Measurements from ENCODE around the gene DPH2.

Gene DPH2

GRCh38 chr1:43990271-43991199 is 20.7 kb downstream of the DPH2 start:
- Histone ChIP-seq H3K9ac (ENCODE audit: low read depth in 1 of 2, low read length in 2 of 2) (peak overlapping the region; percentile 64 to 65), H3K27me3 (ENCODE audit: control insufficient read depth in 1 of 2, insufficient read depth in 2 of 2, low read length in 2 of 2) (no peaks in the 10 kb centered on the region), H3K4me1 (ENCODE audit: control insufficient read depth in 1 of 2, insufficient read depth in 2 of 2, low read length in 2 of 2) (peaks cover 15 to 22% of the 10 kb centered on the region in 2 donors), H3K27ac (ENCODE audit: low read depth, low read length) (peak overlapping the region; percentile 66), H3K9me3 (ENCODE audit: control insufficient read depth in 1 of 2, low read length in 2 of 2) (no peaks in the 10 kb centered on the region), H3K36me3 (ENCODE audit: control insufficient read depth in 1 of 2, insufficient read depth in 2 of 2, low read length in 2 of 2) (no peaks in the 10 kb centered on the region), H3K4me3 (ENCODE audit: low read depth in 1 of 2, low read length in 2 of 2) (peak overlapping the region; percentile 77 to 80)

- no peaks in the 10 kb centered on the region for H3K27me3 ChIP-seq (ENCODE audit: control insufficient read depth in 1 of 2, insufficient read depth in 2 of 2, low read length in 2 of 2)
- H3K9me3 ChIP-seq (ENCODE audit: control insufficient read depth in 1 of 2, low read length in 2 of 2), result no peaks in the 10 kb centered on the region
- H3K9ac ChIP-seq (ENCODE audit: low read depth in 1 of 2, low read length in 2 of 2), result peak overlapping the region; percentile 64 to 65
Observed at GRCh38 chr1:43991200-43991475, 21.3 kb downstream of the DPH2 start.

GRCh38 chr1:43991476-43992231 is 21.8 kb downstream of the DPH2 start, which contains the start of gene CCDC24:
CCDC24 (plus strand) TSS chr1:43991599; CDS start chr1:43991879, 280 bp downstream.
- Histone ChIP-seq H3K9me3 (ENCODE audit: control insufficient read depth in 1 of 2, low read length in 2 of 2) (no peaks in the 10 kb centered on the region), H3K4me1 (ENCODE audit: control insufficient read depth in 1 of 2, insufficient read depth in 2 of 2, low read length in 2 of 2) (peaks cover 15 to 19% of the 10 kb centered on the region in 2 donors), H3K4me3 (ENCODE audit: low read depth in 1 of 2, low read length in 2 of 2) (peak within 1 kb of the TSS; percentile 77 to 80), H3K27me3 (ENCODE audit: control insufficient read depth in 1 of 2, insufficient read depth in 2 of 2, low read length in 2 of 2) (no peaks in the 10 kb centered on the region), H3K9ac (ENCODE audit: low read depth in 1 of 2, low read length in 2 of 2) (peak within 1 kb of the TSS; percentile 64 to 65), H3K27ac (ENCODE audit: low read depth, low read length) (peak within 1 kb of the TSS; percentile 66), H3K36me3 (ENCODE audit: control insufficient read depth in 1 of 2, insufficient read depth in 2 of 2, low read length in 2 of 2) (no peaks in the 10 kb centered on the region)

More at GRCh38 chr1:43991200-43991475, 21.3 kb downstream of the DPH2 start:
- Histone ChIP-seq H3K4me3 (ENCODE audit: low read depth in 1 of 2, low read length in 2 of 2) (peak overlapping the region; percentile 77 to 80), H3K27ac (ENCODE audit: low read depth, low read length) (peak overlapping the region; percentile 66), H3K4me1 (ENCODE audit: control insufficient read depth in 1 of 2, insufficient read depth in 2 of 2, low read length in 2 of 2) (peaks cover 15 to 22% of the 10 kb centered on the region in 2 donors), H3K36me3 (ENCODE audit: control insufficient read depth in 1 of 2, insufficient read depth in 2 of 2, low read length in 2 of 2) (no peaks in the 10 kb centered on the region)

GRCh38 chr1:43992232-43992995 is 22.6 kb downstream of the DPH2 start:
- H3K36me3 ChIP-seq (ENCODE audit: control insufficient read depth in 1 of 2, insufficient read depth in 2 of 2, low read length in 2 of 2), result no peaks in the 10 kb centered on the region
- H3K27ac ChIP-seq (ENCODE audit: low read depth, low read length), result no peak overlapping the region

GRCh38 chr1:43993206-43993914 is 23.6 kb downstream of the DPH2 start:
- no peak overlapping the region for H3K27ac ChIP-seq (ENCODE audit: low read depth, low read length)
- no peaks in the 10 kb centered on the region for H3K36me3 ChIP-seq (ENCODE audit: control insufficient read depth in 1 of 2, insufficient read depth in 2 of 2, low read length in 2 of 2)
- H3K9ac ChIP-seq (ENCODE audit: low read depth in 1 of 2, low read length in 2 of 2), result no peak overlapping the region
- no peaks in the 10 kb centered on the region for H3K9me3 ChIP-seq (ENCODE audit: control insufficient read depth in 1 of 2, low read length in 2 of 2)
- no peak overlapping the region for H3K4me3 ChIP-seq (ENCODE audit: low read depth in 1 of 2, low read length in 2 of 2)
- H3K27me3 ChIP-seq (ENCODE audit: control insufficient read depth in 1 of 2, insufficient read depth in 2 of 2, low read length in 2 of 2), result no peaks in the 10 kb centered on the region
- H3K4me1 ChIP-seq (ENCODE audit: control insufficient read depth in 1 of 2, insufficient read depth in 2 of 2, low read length in 2 of 2), result peaks cover 15 to 22% of the 10 kb centered on the region in 2 donors

More at GRCh38 chr1:43992232-43992995, 22.6 kb downstream of the DPH2 start:
- peak overlapping the region; percentile 77 to 80 for H3K4me3 ChIP-seq (ENCODE audit: low read depth in 1 of 2, low read length in 2 of 2)
- H3K27me3 ChIP-seq (ENCODE audit: control insufficient read depth in 1 of 2, insufficient read depth in 2 of 2, low read length in 2 of 2), result no peaks in the 10 kb centered on the region
- no peaks in the 10 kb centered on the region for H3K9me3 ChIP-seq (ENCODE audit: control insufficient read depth in 1 of 2, low read length in 2 of 2)
- H3K4me1 ChIP-seq (ENCODE audit: control insufficient read depth in 1 of 2, insufficient read depth in 2 of 2, low read length in 2 of 2), result peaks cover 12 to 18% of the 10 kb centered on the region in 2 donors
- peak overlapping the region; percentile 6 to 65 for H3K9ac ChIP-seq (ENCODE audit: low read depth in 1 of 2, low read length in 2 of 2)

GRCh38 chr1:43994071-43994470 is 24.3 kb downstream of the DPH2 start:
- Histone ChIP-seq H3K27me3 (ENCODE audit: control insufficient read depth in 1 of 2, insufficient read depth in 2 of 2, low read length in 2 of 2) (no peaks in the 10 kb centered on the region), H3K9me3 (ENCODE audit: control insufficient read depth in 1 of 2, low read length in 2 of 2) (no peaks in the 10 kb centered on the region), H3K9ac (ENCODE audit: low read depth in 1 of 2, low read length in 2 of 2) (no peak overlapping the region), H3K4me3 (ENCODE audit: low read depth in 1 of 2, low read length in 2 of 2) (no peak overlapping the region), H3K4me1 (ENCODE audit: control insufficient read depth in 1 of 2, insufficient read depth in 2 of 2, low read length in 2 of 2) (peaks cover 15 to 22% of the 10 kb centered on the region in 2 donors), H3K36me3 (ENCODE audit: control insufficient read depth in 1 of 2, insufficient read depth in 2 of 2, low read length in 2 of 2) (no peaks in the 10 kb centered on the region), H3K27ac (ENCODE audit: low read depth, low read length) (no peak overlapping the region)

- H3K4me3 ChIP-seq (ENCODE audit: low read depth in 1 of 2, low read length in 2 of 2), result no peak overlapping the region
- H3K9ac ChIP-seq (ENCODE audit: low read depth in 1 of 2, low read length in 2 of 2), result no peak overlapping the region
- H3K4me1 ChIP-seq (ENCODE audit: control insufficient read depth in 1 of 2, insufficient read depth in 2 of 2, low read length in 2 of 2), result peaks cover 15 to 22% of the 10 kb centered on the region in 2 donors
- H3K27ac ChIP-seq (ENCODE audit: low read depth, low read length), result no peak overlapping the region
- no peaks in the 10 kb centered on the region for H3K36me3 ChIP-seq (ENCODE audit: control insufficient read depth in 1 of 2, insufficient read depth in 2 of 2, low read length in 2 of 2)
- H3K27me3 ChIP-seq (ENCODE audit: control insufficient read depth in 1 of 2, insufficient read depth in 2 of 2, low read length in 2 of 2), result no peaks in the 10 kb centered on the region
- H3K9me3 ChIP-seq (ENCODE audit: control insufficient read depth in 1 of 2, low read length in 2 of 2), result no peaks in the 10 kb centered on the region
Observed at GRCh38 chr1:43994794-43995790, 25.3 kb downstream of the DPH2 start.

GRCh38 chr1:43995984-43996732 is 26.3 kb downstream of the DPH2 start:
- Histone ChIP-seq H3K27me3 (ENCODE audit: control insufficient read depth in 1 of 2, insufficient read depth in 2 of 2, low read length in 2 of 2) (no peaks in the 10 kb centered on the region), H3K4me1 (ENCODE audit: control insufficient read depth in 1 of 2, insufficient read depth in 2 of 2, low read length in 2 of 2) (peaks cover 9 to 15% of the 10 kb centered on the region in 2 donors), H3K36me3 (ENCODE audit: control insufficient read depth in 1 of 2, insufficient read depth in 2 of 2, low read length in 2 of 2) (no peaks in the 10 kb centered on the region), H3K4me3 (ENCODE audit: low read depth in 1 of 2, low read length in 2 of 2) (no peak overlapping the region), H3K9ac (ENCODE audit: low read depth in 1 of 2, low read length in 2 of 2) (no peak overlapping the region), H3K9me3 (ENCODE audit: control insufficient read depth in 1 of 2, low read length in 2 of 2) (no peaks in the 10 kb centered on the region), H3K27ac (ENCODE audit: low read depth, low read length) (no peak overlapping the region)

Measured in duodenal mucosa (tissue), 2 donors.